Measurements from ENCODE around the gene ZNF780B. TPM values are rescaled to one million over a fixed set of nuclear protein-coding genes. Genes with fewer than 3 reads are reported as not detected.

ZNF780B gene
- total RNA-seq, 1 experiment from 2014 or later: 31.9 TPM

DNA sequence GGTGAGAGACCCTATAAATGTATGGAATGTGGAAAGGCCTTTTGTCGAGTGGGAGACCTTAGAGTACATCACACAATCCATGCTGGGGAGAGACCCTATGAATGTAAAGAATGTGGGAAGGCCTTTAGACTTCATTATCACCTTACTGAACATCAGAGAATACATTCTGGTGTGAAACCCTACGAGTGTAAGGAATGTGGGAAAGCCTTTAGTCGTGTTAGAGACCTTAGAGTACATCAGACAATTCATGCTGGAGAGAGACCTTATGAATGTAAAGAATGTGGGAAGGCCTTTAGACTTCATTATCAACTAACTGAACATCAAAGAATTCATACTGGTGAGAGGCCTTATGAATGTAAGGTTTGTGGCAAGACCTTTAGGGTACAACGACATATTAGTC lies 42.0 kb downstream of the ZNF780B start:
- H3K36me3 Mint-ChIP-seq (ENCODE audit: insufficient read depth in 1 of 3, low read depth in 3 of 3): peaks cover 42 to 59% (median 58%) of the 10 kb centered on the region in 3 experiments
- Histone ChIP-seq H4K91ac (ENCODE audit: insufficient read length, low read depth, low read length) (no peak overlapping the region), H3K23me2 (ENCODE audit: insufficient read length, low read depth, low read length, poor library complexity, severe bottlenecking) (no peaks in the 10 kb centered on the region), H2BK5ac (ENCODE audit: insufficient read length, low read length) (no peak overlapping the region), H3K79me1 (ENCODE audit: insufficient read depth, low read depth, low read length, poor library complexity, severe bottlenecking) (no peaks in the 10 kb centered on the region), H2AK5ac (ENCODE audit: insufficient read length, low read length) (no peak overlapping the region), H3K4me1 (ENCODE audit: insufficient read depth, low read length) (no peaks in the 10 kb centered on the region), H4K5ac (ENCODE audit: insufficient read length, low read depth, low read length) (no peak overlapping the region), H2BK120ac (ENCODE audit: low read depth, low read length, poor library complexity, severe bottlenecking) (no peak overlapping the region), H3K27ac (ENCODE audit: insufficient read length, low read depth, low read length) (no peak overlapping the region), H4K8ac (replicated peaks; ENCODE audit: insufficient read length, low read depth, low read length) (no peak overlapping the region), H3K23ac (ENCODE audit: insufficient read length, low read depth, low read length) (no peak overlapping the region), H3K9me3 (ENCODE audit: control insufficient read depth, low read depth, low read length) (peaks cover 19% of the 10 kb centered on the region), H3K18ac (ENCODE audit: insufficient read length, low read depth, low read length) (no peak overlapping the region), H3T11ph (ENCODE audit: low read length) (no peak overlapping the region), H2BK12ac (ENCODE audit: insufficient read length, low read depth, low read length) (no peak overlapping the region), H3K56ac (ENCODE audit: insufficient read length, low read depth, low read length) (no peak overlapping the region), H2AFZ (ENCODE audit: low read length) (no peak overlapping the region), H2BK15ac (ENCODE audit: low read depth, low read length) (no peak overlapping the region), H3K14ac (ENCODE audit: insufficient read depth, low read length) (no peak overlapping the region), H3K9ac (ENCODE audit: extremely low read depth, insufficient read length, low read length) (no peak overlapping the region), H2BK20ac (ENCODE audit: low read depth, low read length, poor library complexity, severe bottlenecking) (no peak overlapping the region), H3K4ac (ENCODE audit: low read depth, low read length) (no peak overlapping the region), H4K20me1 (ENCODE audit: control insufficient read depth, insufficient read depth, insufficient read length) (no peaks in the 10 kb centered on the region), H3K79me2 (ENCODE audit: insufficient read depth, low read length) (no peaks in the 10 kb centered on the region), H3K4me2 (ENCODE audit: insufficient read depth, insufficient read length, low read length) (no peak overlapping the region), H3K27me3 (ENCODE audit: insufficient read depth, low read length) (no peaks in the 10 kb centered on the region)
- H3K27me3 Mint-ChIP-seq (ENCODE audit: low read depth): no peaks in the 10 kb centered on the region
- DNase-seq: no peak
- no peak overlapping the region for H3K4me3 Mint-ChIP-seq
- H3K4me1 Mint-ChIP-seq: no peaks in the 10 kb centered on the region
- peaks cover 73 to 81% of the 10 kb centered on the region in 2 experiments for H3K9me3 Mint-ChIP-seq
- no CpG with 5 or more reads among the region's 4 CpGs for WGBS (ENCODE audit: extremely low coverage, insufficient read length, low lambda C conversion rate)
- TF ChIP-seq, protein P1, sequence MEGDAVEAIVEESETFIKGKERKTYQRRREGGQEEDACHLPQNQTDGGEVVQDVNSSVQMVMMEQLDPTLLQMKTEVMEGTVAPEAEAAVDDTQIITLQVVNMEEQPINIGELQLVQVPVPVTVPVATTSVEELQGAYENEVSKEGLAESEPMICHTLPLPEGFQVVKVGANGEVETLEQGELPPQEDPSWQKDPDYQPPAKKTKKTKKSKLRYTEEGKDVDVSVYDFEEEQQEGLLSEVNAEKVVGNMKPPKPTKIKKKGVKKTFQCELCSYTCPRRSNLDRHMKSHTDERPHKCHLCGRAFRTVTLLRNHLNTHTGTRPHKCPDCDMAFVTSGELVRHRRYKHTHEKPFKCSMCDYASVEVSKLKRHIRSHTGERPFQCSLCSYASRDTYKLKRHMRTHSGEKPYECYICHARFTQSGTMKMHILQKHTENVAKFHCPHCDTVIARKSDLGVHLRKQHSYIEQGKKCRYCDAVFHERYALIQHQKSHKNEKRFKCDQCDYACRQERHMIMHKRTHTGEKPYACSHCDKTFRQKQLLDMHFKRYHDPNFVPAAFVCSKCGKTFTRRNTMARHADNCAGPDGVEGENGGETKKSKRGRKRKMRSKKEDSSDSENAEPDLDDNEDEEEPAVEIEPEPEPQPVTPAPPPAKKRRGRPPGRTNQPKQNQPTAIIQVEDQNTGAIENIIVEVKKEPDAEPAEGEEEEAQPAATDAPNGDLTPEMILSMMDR (conservative IDR thresholded peaks at IDR 0.05): no peak
- no peak overlapping the region; a peak in 1 of 7 replicates for H3K27ac Mint-ChIP-seq
